Measurements from ENCODE around the gene LAMB2. TPM values are rescaled to one million over a fixed set of nuclear protein-coding genes. Genes with fewer than 3 reads are reported as not detected.

The LAMB2 gene
- total RNA-seq, 4 donors from 2014 or later: 334 to 564 (median 415) TPM

DNA sequence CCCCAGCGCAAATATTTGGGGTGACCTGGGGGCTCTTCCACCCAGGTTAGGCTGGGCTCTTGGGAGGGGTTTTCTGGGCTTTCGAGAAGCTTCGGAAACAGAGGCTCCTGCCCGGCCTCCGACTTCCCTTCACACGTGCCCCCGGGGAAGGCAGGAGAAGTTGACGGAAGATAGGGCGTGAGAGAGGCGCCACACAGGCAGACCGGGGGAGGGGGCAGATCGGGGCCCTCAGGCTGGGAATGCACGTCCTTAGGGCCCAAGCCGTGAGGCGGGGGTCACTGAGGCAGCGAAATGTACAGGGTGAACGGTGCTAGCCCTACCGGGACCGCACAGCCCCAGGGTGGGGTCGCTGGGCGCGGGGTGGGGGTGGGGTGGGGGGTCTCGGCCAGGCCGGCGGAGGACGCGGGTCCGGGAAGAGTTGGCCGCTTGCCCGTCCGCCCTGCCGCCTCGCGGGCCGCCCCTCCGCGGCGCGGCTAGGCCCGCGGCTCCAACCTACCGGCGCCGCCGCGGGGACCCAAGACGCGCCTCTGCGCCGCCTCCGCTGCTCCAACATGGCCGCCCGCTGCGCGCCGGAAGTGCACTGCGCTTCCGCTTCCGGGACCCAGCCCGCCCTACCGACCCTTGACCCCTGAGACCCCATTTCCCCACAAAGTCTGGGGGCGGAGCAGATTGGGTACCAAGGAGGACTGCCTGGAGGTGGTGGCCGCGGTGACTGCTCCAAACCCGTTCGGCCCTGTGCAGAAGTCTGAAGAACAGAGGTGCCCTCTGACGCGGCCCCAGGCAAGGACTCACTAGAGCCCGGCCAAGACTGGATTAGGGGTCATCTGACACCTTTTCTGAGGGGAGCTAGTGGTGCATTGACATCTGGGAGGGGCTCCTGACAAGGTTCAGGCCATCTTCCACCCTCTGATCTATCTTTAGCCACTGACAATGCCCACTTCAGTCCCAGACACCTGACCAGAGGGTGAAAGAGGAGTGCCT is 33.2 kb upstream of the LAMB2 start, which contains the start of gene CCDC71:
TSS of gene CCDC71 (minus strand) at position 561 of the 981 bp plus-strand sequence. CDS start 2,123 bp downstream, outside the sequence.
- ATAC-seq (ENCODE audit: low FRiP score) (no peak), DNase-seq (ENCODE audit: low spot score) (no peak)
- TF ChIP-seq, protein P1, sequence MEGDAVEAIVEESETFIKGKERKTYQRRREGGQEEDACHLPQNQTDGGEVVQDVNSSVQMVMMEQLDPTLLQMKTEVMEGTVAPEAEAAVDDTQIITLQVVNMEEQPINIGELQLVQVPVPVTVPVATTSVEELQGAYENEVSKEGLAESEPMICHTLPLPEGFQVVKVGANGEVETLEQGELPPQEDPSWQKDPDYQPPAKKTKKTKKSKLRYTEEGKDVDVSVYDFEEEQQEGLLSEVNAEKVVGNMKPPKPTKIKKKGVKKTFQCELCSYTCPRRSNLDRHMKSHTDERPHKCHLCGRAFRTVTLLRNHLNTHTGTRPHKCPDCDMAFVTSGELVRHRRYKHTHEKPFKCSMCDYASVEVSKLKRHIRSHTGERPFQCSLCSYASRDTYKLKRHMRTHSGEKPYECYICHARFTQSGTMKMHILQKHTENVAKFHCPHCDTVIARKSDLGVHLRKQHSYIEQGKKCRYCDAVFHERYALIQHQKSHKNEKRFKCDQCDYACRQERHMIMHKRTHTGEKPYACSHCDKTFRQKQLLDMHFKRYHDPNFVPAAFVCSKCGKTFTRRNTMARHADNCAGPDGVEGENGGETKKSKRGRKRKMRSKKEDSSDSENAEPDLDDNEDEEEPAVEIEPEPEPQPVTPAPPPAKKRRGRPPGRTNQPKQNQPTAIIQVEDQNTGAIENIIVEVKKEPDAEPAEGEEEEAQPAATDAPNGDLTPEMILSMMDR (IDR thresholded peaks at IDR 0.05): no peak

- ATAC-seq (ENCODE audit: low FRiP score) (no peak), DNase-seq (ENCODE audit: low spot score) (no peak)
- TF ChIP-seq, protein P1 (IDR thresholded peaks at IDR 0.05): no peak
Measured at GRCh38 chr3:49164983-49165720, 32.3 kb upstream of the LAMB2 start.

GRCh38 chr3:49163609-49164008 is 30.8 kb upstream of the LAMB2 start:
- ATAC-seq (ENCODE audit: low FRiP score) (no peak), DNase-seq (ENCODE audit: low spot score) (no peak)
- TF ChIP-seq, protein P1 (IDR thresholded peaks at IDR 0.05): no peak

GRCh38 chr3:49162751-49163419 is 30.0 kb upstream of the LAMB2 start:
- TF ChIP-seq, protein P1 (IDR thresholded peaks at IDR 0.05): no peak
- DNase-seq (ENCODE audit: low spot score) (no peak), ATAC-seq (ENCODE audit: low FRiP score) (no peak)

DNA sequence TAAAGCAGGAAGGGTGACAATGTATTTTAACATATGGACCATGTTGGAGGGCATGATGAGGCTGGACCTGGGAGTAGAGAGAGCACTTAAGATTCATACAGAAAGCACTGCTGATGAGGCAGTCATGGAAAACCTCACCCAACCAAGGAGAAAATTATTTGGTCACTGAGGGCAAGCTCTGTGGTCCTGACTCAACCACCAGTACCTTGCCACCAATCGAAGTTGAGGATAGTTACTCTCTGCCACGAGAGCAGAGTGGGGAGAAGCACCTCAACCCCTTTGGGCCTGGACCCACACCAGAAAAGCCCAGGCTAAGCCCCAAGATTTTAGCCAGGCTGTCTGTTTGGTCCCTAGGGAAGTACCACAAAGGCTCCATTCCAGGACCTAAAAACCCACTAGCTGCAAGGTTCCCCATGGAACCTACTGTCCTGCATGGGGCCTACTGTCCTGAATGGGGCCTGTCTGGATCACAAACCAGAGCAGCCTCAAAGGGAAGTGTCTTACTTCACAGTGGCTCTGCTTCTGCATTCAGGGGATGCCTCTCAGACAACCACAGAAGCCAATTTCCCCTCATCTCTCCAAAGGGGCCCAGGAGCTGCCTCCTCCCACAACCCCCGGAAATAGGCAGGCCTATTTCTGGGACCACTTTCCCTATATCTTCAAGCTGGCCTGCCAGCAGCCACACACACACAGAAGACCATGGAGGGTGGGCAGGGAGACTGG is 29.1 kb upstream of the LAMB2 start:
- no peak for ATAC-seq (ENCODE audit: low FRiP score)
- TF ChIP-seq, protein P1 (IDR thresholded peaks at IDR 0.05): no peak
- no peak for DNase-seq (ENCODE audit: low spot score)

GRCh38 chr3:49161197-49161596 is 28.3 kb upstream of the LAMB2 start:
- TF ChIP-seq, protein P1 (IDR thresholded peaks at IDR 0.05): no peak
- DNase-seq (ENCODE audit: low spot score): no peak
- no peak for ATAC-seq (ENCODE audit: low FRiP score)
